NCI-H1417 treated with DMSO at 0.1 percent for 48 hours (cell line): ENCODE data around the gene SLC4A7.
A peak's percentile ranks its signal among the peaks of the same experiment; 100 is the strongest.
"Not testable (repeated sequence)": the region's sequence is repeated elsewhere in the genome, so short reads cannot be mapped to it uniquely, and the experiment has no call there.

Experiments
- DNase-seq: peaks from one replicate; lab custom pipeline; 2025; lab: John Stamatoyannopoulos, UW

Gene SLC4A7

DNA sequence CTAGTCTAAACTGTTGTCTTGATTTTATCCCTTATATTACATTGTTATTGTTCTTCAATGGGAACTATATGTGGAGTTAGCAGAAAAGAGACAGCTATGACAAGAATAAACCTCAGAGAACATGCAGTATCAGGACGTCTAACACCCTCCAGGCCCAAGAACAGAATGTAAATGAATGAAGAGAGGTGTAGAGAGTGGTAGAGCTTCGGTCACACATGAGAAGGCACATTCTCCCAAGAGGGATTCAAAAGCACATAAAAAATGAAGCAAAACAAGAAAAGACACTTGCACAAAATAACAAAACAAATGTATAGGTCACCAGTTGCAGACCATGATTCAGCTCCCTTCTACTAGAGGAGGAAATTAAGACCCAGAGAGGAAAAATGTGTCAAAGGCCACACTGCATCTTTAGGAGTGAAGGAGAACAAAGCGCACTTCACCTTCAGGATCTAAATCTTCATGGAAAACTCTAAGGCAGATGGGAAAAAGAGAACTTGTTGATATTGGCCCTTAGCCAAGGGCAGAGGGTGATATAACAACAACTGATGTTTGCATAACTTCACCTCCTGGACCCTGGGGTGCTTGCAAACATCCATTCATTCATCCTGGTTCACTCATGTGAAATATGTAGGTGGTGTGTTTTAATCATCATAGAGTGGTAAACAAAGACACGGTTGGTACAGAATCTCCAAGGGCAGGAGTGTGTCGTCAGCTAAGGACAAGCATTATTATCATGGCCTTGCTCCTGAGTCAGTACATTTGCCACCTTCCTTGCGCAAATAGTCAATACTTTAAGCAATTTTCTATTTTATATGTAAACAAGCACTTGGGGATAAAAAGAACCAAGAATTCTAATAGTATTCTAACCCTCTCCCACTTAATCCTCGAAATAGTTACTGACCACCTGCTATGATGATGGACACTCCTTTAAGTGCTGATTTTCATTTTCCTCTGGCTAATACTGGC, 123.8 kb downstream of the SLC4A7 start:
- DNase-seq, result peak; percentile 53

DNA sequence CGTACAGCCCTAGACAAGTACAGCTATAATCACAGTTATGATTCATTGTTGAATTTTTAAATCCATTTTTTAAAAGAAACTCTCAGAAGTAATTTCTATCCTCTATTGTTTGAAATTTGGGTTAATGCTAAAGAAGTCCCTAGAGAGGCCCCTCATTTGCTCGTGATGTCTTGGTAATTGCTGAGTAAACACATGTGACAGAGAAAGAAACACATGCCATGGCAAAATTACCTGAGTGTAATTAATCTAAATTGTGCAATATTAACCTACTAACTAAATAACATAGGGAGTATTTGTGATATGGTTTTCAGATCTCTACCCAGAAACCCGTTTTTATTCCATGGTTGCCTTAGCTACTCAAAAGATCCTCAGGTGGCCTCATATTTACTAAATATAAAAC, 125.8 kb downstream of the SLC4A7 start:
- DNase-seq, result no peak

GRCh38 chr3:27357665-27358258, 126.4 kb downstream of the SLC4A7 start:
- DNase-seq, result no peak

DNA sequence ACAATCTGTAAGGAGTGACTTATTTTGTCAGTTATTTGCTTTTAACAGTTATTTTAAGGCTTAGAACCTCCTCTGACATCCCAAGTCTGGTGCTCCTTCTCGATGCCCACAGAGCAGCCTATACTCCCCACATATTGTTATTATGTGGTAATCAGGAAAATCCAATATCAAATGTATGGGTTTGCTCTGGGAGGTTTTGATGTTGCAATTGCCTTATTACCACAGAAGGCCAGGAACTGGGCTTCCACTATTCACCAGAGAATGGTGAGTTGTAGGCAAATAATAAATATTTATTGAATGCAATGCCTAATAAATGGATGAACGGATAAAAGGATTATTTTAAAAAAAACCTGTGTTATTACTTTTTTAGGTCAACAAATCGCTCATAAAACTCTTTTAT, 127.2 kb downstream of the SLC4A7 start:
- DNase-seq, result no peak

GRCh38 chr3:27354588-27355203, 129.5 kb downstream of the SLC4A7 start:
- no peak for DNase-seq

- DNase-seq, result no peak
Measured at GRCh38 chr3:27354161-27354560, 130.0 kb downstream of the SLC4A7 start.

- no peak for DNase-seq
Measured at GRCh38 chr3:27353221-27353620, 131.0 kb downstream of the SLC4A7 start.

GRCh38 chr3:27352047-27352446, 132.1 kb downstream of the SLC4A7 start:
- DNase-seq, result no peak

GRCh38 chr3:27349832-27350231, 134.4 kb downstream of the SLC4A7 start:
- no peak for DNase-seq

DNA sequence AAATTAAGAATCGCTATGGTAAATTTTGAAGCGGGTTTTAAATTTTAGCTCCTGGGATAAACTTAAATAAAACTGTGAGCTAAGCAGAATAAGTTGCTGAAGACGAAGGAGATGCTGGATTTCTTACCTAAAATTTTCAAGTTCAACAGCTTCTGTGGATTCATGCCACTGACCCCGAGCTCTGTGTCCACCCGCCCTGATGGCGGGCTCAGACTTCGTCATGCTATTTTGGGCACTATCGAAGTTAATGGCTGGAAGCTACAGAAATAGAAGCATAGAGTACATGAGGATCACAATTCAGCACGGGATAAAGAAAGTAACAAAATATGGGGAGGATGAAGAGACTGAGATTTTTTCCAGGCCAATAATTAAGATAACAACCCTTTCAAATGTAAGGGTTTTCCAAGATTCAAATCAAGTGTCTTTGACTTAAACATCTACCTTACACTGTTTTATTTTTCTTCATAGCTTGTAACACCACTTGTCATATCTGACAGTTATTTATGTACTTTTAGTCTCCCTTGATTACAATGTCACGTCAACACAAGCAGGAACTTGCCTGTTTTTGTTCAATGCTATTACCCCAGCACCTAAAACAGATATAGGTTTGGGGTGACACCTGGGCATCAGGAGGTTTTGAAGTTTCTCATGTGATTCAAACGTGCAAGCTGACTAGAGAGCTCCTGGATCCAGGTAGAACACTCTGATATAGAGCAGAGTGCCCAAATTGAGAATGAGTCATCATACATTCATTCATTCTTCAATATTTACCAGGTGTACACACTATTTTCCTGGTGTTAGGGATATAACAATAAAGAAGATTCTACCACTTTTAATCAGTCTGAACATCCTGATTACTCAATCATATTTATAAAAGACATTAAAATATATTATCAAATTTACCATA, 138.0 kb downstream of the SLC4A7 start:
- DNase-seq, result no peak

DNA sequence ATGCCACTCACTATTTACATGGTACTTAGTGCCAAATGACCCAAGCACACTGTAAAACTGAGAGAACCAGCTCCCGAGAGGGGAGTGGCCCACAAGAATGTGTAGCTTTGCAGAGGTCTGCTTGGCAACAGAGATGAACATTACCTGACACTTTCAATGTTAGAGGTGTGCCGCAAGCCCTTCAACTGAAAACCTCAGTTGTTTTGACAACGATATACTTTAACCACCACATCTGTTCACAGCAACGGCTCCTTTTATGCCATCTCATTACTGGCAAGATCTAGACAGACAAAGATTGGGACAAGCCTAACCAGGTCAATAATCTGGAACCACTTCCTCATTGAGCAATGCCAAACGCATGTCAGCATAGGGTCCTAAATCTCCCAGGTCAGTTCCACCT, 138.7 kb downstream of the SLC4A7 start:
- no peak for DNase-seq

DNA sequence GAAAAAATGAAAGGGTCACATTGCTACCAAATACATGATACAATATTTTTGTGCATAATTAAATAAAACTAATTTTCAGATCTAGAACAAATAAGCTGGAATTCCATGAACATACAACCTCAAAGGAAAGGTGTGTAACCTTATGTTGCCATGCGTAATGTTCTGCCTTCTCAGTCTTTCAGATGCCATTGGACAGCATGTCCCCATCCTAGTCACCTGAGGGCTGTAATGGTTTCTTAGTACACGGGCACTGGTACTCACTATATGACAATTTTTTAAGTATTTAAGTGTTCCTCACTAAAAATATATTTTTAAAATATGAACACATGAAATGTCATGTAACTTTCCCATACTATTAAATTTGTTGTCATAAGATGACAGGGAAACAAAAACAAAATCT, 139.1 kb downstream of the SLC4A7 start:
- DNase-seq, result no peak

GRCh38 chr3:27344192-27344591, 140.0 kb downstream of the SLC4A7 start:
- no peak for DNase-seq

DNA sequence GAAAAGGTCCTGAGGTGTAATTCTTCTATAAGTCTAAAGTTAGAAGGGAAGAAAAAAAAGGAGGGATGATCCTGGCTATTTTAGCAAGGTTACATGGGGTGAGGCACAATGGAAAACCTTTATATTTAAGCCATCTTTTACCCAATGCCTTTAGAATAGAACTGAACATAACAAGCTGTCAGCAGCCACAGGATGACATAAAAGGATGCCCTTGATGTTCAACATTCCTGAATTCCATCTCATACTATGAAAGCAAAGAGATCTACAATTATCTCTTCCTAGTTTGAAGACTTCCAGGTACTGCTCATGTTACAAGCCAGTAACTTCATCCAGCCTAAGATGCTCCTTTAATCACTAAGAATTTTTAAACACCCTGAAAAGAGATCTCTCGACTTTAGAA, 141.9 kb downstream of the SLC4A7 start:
- DNase-seq, result no peak

- DNase-seq, result no peak
Measured at GRCh38 chr3:27340534-27340933, 143.7 kb downstream of the SLC4A7 start.

- no peak for DNase-seq
Measured at GRCh38 chr3:27335571-27335970, 148.6 kb downstream of the SLC4A7 start.

- DNase-seq, result no peak
Measured at GRCh38 chr3:27333843-27334242, 150.3 kb downstream of the SLC4A7 start.

DNA sequence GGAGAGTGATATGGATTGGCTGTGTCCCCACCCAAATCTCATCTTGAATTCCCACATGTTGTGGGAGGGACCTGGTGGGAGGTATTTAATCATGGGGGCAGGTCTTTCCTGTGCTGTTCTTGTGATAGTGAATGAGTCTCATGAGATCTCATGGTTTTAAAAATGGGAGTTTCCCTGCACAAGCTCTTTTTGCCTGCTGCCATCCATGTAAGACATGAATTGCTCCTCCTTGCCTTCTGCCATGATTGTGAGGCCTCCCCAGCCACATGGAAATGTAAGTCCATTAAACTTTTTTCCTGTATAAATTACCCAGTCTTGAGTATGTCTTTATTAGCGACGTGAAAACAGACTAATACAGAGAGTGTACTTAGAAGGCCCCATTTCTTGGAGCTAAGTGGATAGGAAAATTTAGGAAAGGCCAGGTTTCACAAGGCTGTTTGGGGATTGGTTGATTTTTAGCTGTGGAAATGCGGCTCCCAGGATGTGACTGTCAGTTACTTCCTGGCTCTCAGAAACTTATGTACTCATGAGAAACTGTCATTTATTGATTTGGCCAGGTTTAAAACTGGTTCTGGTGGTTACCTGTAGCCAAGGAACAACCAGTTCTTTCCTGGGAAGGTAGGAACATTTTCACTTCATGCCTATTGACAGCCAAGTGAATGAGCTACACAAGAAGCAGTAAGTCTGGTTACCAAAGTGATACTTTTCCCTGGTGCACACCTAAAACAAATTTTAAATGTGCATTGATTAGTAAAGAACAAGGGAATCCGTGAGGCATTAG, 155.0 kb downstream of the SLC4A7 start:
- not testable (repeated sequence) for DNase-seq

DNA sequence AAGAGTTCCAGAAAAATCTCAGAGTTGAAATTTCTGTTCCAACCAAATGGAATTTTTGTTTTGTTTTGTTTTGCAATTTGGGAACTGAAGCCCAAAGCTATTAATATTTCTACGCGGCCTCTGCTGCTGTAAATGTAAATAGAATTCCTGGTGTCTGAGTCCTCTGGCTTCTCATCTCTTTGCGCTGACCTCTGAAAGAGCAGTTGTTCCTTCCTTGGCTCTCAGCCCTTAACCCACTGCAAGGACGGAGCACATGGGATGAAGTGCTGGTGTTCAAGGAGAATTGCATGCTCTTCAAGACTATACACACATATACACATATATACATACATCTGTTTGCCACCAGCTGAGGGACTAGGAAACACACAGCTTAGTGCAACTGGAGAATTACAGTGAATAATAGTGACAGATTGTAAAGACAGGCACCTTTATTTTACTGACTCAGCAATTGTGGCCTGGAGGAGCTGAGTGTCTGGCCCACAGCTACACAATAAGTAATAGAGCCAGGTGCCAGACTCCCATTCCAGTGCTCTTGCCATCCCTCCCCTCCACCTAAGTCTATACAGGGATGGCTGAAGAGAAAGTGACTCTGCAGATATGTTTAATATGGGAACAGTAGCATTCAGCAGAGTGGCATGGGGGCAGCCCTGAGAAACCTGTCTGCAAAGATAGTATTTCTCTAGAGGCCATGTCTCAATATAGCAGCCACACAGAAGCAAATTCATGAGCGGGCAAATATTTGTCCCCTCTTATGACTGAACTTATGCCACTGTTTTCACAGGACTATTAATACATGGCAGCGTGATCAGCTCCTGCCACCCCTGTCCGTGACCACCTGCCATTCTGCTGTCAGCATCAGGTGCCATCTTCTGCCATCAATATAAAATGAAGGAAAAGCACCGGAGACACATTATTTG, 157.3 kb downstream of the SLC4A7 start:
- DNase-seq, result no peak

DNA sequence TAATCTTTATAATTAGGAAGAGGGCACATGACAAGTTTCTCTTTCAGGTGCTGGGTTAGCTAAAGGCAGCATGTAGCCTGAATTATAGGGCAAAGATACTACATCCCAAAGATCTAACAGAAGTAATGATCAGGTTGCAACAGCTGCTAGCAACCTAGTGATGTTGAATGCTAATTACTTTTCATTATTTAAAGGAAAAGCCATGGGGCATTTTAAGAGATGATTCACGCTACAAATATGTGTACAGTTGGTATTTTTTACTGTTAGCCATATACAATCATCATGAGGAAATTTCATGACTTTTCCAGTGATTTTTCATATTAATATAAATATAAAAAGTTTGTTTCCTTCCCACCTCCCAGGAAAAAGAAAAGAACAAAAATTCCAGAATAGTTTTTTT, 158.0 kb downstream of the SLC4A7 start:
- DNase-seq, result no peak
